ENCODE measurements around the gene FBLN1.

GRCh38 chr22:45602824-45603595, 100.3 kb downstream of the FBLN1 start:
- TF ChIP-seq CTCF (IDR thresholded peaks at IDR 0.05; ENCODE audit: extremely low read depth in 1 of 2, insufficient read depth in 1 of 2, low read depth in 1 of 2, low read length in 2 of 2) = no peak
- TF ChIP-seq POLR2AphosphoS5 (IDR thresholded peaks at IDR 0.05; ENCODE audit: insufficient read depth, low read depth, low read length) = no peak
- TF ChIP-seq POLR2A (IDR thresholded peaks at IDR 0.05; ENCODE audit: low read depth, low read length) = no peak
- no peak for TF ChIP-seq JUN (IDR thresholded peaks at IDR 0.05; ENCODE audit: borderline replicate concordance, insufficient read depth, insufficient read length, low read depth)
- no peak for TF ChIP-seq EZH2 (IDR thresholded peaks at IDR 0.05; ENCODE audit: borderline replicate concordance, low read depth, low read length, severe bottlenecking)
- TF ChIP-seq MAX (IDR thresholded peaks at IDR 0.05; ENCODE audit: insufficient read depth, insufficient read length) = no peak
- no peak for TF ChIP-seq MYC (IDR thresholded peaks at IDR 0.05; ENCODE audit: low read depth, low read length)

Measured in endothelial cell of umbilical vein (primary cell).